HG03565 (cell line): ENCODE results near the gene SDF4.

Experiments
- ATAC-seq: cut with Tn5 transposase; IDR thresholded peaks from one replicate; pipeline ENCODE4 v1.9.1; 2021; ENCODE audit warnings: mild to moderate bottlenecking, moderate library complexity; ENCODE audit not compliant: unreplicated experiment

SDF4 gene

DNA sequence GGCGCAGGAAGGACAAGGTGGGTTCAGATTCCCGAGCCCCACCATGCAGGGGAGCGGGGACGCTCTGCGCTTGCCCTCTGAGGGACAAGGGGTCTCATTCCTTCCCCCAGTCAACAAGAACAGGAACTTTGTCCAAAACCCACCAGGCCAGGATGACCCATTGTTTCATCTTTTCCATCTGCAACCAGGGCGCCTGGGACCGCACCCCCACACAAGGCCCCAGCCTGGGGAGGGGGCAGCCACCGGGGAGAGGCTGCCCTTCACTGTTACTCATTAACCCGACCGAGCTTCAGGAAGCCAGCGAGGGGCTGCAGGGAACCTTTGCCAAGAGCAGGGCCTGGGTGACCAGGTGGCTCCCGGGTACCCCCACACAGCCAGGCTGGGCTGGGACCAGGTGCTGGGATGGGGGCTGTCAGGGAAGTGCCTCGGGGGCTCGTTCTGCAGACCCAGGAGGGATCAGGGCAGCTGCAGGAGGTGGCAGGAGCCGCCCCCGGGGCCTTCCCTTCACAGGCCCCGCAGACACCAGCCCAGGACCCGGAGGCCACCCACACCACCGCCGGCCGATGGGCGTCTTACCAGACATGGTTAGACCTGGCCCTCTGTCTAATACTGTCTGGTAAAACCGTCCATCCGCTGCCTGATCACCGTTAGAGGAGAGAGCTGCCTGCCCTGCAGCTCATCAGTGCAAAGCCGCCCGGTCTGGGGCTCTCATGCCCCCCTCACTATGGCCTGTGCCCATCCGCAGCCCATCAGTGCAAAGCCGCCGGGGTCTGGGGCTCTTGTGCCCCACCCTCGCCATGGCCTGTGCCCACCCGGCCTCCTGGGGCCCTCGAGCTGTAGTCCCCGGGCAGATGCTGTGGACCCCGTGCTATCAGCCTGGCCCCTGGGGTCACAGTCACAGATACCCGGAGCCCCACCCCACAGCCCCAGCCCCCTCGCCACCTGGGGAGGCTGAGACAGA is 63.1 kb downstream of the SDF4 start:
- no peak for ATAC-seq

DNA sequence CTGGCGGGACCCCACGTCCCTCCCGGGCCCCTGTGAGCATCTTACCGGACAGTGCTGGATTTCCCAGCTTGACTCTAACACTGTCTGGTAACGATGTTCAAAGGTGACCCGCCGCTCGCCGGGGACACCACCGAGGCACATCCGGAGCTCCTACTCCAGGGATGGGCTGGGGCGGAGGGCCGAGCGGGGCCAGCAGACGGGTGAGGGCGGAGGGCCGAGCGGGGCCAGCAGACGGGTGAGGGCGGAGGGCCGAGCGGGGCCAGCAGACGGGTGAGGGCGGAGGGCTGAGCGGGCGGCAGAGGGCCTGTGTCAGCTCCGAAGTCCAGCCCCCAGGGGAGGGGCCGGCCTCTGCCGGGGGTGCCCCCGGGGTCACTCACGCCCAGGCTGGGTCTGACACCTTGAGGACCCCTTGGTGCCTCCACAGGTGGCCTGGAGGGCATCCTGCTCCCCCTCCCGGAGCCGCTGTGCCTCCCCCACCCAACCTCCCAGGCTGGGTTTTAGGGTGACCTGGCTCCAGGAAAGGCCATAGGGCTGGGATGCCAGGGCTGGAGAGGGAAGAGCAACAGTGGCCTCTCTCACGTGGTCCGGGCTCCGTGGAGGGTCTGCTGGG is 63.9 kb downstream of the SDF4 start:
- no peak for ATAC-seq

DNA sequence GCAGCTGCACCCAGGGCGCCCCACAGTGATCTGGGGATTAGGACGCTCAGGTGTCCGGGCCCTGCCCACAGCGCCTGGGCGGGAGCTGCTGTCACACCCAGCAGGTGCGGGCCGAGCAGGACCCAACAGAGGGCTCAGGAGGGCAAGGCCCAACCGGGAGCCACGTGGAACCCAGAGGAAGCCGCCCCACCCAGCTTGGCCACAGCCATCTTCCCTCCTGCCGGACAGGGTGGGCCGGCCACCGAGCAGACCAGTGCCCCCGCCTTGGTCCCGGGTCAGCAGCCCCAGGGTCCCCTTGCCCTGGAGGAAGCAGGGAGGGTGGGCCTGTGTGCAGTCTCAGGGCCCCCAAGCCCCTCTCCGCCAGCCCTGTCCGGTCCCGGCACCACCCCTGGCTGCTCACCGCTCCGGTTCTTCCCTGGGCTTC is 64.4 kb downstream of the SDF4 start:
- ATAC-seq, result no peak
